ENCODE results near the gene ABHD17A.

DNA sequence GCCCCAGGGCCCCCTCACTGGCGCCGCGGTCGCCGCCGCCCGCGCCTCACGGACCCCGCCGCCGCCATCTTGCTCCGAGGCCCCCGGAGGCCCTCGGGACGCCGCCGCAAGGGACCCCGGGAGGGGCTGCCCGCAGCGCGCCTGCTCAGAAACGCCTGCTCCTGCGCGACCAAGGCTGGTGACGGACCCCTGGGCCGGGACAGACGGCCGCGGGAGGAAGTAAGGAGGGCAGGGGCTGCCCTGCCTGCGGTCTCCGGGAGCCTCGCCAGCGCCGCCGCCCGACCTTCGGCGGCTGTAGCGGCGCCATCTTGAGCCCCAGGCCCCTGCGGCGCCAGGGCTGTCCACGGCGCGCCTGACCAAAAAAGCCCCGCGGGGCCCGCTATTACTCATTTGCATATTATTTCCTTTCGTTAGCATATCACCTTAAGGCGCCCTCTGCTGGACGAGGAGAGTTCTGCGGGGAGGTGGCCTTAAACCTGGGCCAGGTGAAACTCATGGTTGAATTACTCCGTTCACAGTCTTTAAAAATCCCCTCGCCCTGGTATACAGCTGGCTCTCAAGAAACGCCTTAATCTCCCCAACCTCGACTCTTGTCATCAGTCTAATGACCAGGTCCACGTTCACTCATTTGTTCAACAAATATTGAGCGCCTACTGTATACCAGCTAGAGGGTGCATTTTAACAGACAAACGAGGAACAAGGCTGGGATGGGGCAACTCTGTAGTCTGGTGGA lies 36.7 kb downstream of the ABHD17A start, which contains the start of gene REXO1:
- TF ChIP-seq GATA2 (IDR thresholded peaks at IDR 0.05; ENCODE audit: low read depth, low read length) (no peak), GATA3 (IDR thresholded peaks at IDR 0.05; ENCODE audit: low read depth, low read length) (no peak)
